HepG2 (cell line): Measurements from ENCODE around the gene PSKH1. TPM values are rescaled to one million over a fixed set of nuclear protein-coding genes. Genes with fewer than 3 reads are reported as not detected.

Experiments used
- BRCA1 ChIP-seq: sonication (generic); formaldehyde crosslinking; IDR thresholded peaks from 2 replicates; pipeline ENCODE4 v1.4.0; 2020; ENCODE audit warnings: missing genetic modification reagents
- HDAC6 ChIP-seq: fragments of 200-600 bp; sonication (generic); IDR thresholded peaks from 2 replicates; pipeline ENCODE4 v1.7.0; 2017; ENCODE audit warnings: mild to moderate bottlenecking, antibody characterized with exemption, low read length, low read depth
- HNF4G ChIP-seq, 2 experiments: sonication (generic) in 1 of 2; formaldehyde crosslinking in 1 of 2; IDR thresholded peaks; 2 replicates each; pipeline versions ENCODE4 v1.4.0 to v1.6.1; 2011 to 2020; ENCODE audit warnings: borderline replicate concordance in 2 of 2, low read depth in 2 of 2, mild to moderate bottlenecking in 2 of 2, low read length in 1 of 2, missing genetic modification reagents in 1 of 2, moderate library complexity in 1 of 2
- REL ChIP-seq: sonication (generic); formaldehyde crosslinking; conservative IDR thresholded peaks from 2 replicates; pipeline ENCODE4 v1.8.0; 2022; ENCODE audit warnings: mild to moderate bottlenecking, missing genetic modification reagents, moderate library complexity
- SMAD1 ChIP-seq: sonication (generic); formaldehyde crosslinking; IDR thresholded peaks from 2 replicates; pipeline ENCODE4 v1.4.0; 2020; ENCODE audit warnings: missing genetic modification reagents, low read depth, mild to moderate bottlenecking, borderline replicate concordance
- SMC3 ChIP-seq: IDR thresholded peaks from 2 replicates; pipeline ENCODE4 v1.6.1; 2011; ENCODE audit warnings: low read length, improper control_type of control experiment
- TAF15 ChIP-seq: fragments of 200-400 bp; formaldehyde crosslinking; IDR thresholded peaks from one replicate; pipeline ENCODE4 v1.6.1; 2018; ENCODE audit warnings: mild to moderate bottlenecking, low read depth, low read length; ENCODE audit not compliant: poor library complexity, severe bottlenecking
- ZFP62 ChIP-seq: sonication (generic); formaldehyde crosslinking; IDR thresholded peaks from 2 replicates; pipeline ENCODE4 v1.4.0; 2020; ENCODE audit warnings: missing genetic modification reagents
- ZKSCAN8 ChIP-seq: IDR thresholded peaks from 2 replicates; pipeline ENCODE4 v1.6.1; 2016; ENCODE audit warnings: borderline replicate concordance, missing genetic modification reagents, missing compliant biosample characterization
- ZNF207 ChIP-seq: fragments of 450-650 bp; IDR thresholded peaks from 2 replicates; pipeline ENCODE4 v1.6.1; 2016; ENCODE audit warnings: antibody characterized with exemption, borderline replicate concordance
- ZNF263 ChIP-seq: sonication (generic); formaldehyde crosslinking; IDR thresholded peaks from 2 replicates; pipeline ENCODE4 v1.4.0; 2020; ENCODE audit warnings: missing genetic modification reagents
- ZNF331 ChIP-seq: sonication (generic); formaldehyde crosslinking; IDR thresholded peaks from 2 replicates; pipeline ENCODE4 v1.4.0; 2020; ENCODE audit warnings: missing genetic modification reagents
- ZNF34 ChIP-seq: sonication (generic); formaldehyde crosslinking; IDR thresholded peaks from 2 replicates; pipeline ENCODE4 v1.4.0; 2020; ENCODE audit warnings: mild to moderate bottlenecking, missing genetic modification reagents, borderline replicate concordance
- ZNF883 ChIP-seq: sonication (generic); formaldehyde crosslinking; IDR thresholded peaks from 2 replicates; pipeline ENCODE4 v1.5.1; 2020; ENCODE audit warnings: mild to moderate bottlenecking, missing genetic modification reagents; ENCODE audit errors: not compliant biosample characterization
- polyA plus RNA-seq, 8 experiments: library from polyadenylated mRNA; depleted of rRNA in 3 of 8; stranded (reverse) in 7 of 8; unstranded in 1 of 8; fragments of >200 nt; fragmentation: Illumina TruSeq in 4 of 8; extraction: Trizol in 4 of 8; gene quantifications; 2 replicates each; pipeline versions ENCODE4 v1.2.1 to v1.2.3, GENCODE V29; 2011 to 2016; ENCODE audit warnings: low read depth in 4 of 8, missing spikeins in 1 of 8, mixed read lengths in 1 of 8; ENCODE audit not compliant: insufficient read depth in 1 of 8
- total RNA-seq, 5 experiments: library from RNA; depleted of rRNA; stranded (reverse); fragments of >200 nt; fragmentation: Illumina TruSeq; extraction: Trizol; gene quantifications; 2 replicates each; pipeline ENCODE4 v1.2.3, GENCODE V29; 2016; ENCODE audit warnings: low read depth in 1 of 5
- TF ChIP-seq, protein P1 (sequence below): sonication (generic); formaldehyde crosslinking; IDR thresholded peaks from 2 replicates; pipeline ENCODE4 v1.4.0; 2020; ENCODE audit warnings: mild to moderate bottlenecking, low read depth, missing genetic modification reagents
- TF ChIP-seq, protein P2 (sequence below): sonication (generic); formaldehyde crosslinking; IDR thresholded peaks from 2 replicates; pipeline ENCODE4 v1.4.0; 2020; ENCODE audit warnings: mild to moderate bottlenecking, missing genetic modification reagents
- TF ChIP-seq, protein P3 (sequence below): sonication (generic); formaldehyde crosslinking; IDR thresholded peaks from 2 replicates; pipeline ENCODE4 v1.8.0; 2022; ENCODE audit warnings: mild to moderate bottlenecking, missing genetic modification reagents; ENCODE audit not compliant: insufficient replicate concordance

PSKH1 gene
- total and polyA plus RNA-seq, 2 of the 13 experiments (the other 11 are each of a cell fraction or from before 2014, with no cell fraction given), result 8.4 to 19.1 TPM

DNA sequence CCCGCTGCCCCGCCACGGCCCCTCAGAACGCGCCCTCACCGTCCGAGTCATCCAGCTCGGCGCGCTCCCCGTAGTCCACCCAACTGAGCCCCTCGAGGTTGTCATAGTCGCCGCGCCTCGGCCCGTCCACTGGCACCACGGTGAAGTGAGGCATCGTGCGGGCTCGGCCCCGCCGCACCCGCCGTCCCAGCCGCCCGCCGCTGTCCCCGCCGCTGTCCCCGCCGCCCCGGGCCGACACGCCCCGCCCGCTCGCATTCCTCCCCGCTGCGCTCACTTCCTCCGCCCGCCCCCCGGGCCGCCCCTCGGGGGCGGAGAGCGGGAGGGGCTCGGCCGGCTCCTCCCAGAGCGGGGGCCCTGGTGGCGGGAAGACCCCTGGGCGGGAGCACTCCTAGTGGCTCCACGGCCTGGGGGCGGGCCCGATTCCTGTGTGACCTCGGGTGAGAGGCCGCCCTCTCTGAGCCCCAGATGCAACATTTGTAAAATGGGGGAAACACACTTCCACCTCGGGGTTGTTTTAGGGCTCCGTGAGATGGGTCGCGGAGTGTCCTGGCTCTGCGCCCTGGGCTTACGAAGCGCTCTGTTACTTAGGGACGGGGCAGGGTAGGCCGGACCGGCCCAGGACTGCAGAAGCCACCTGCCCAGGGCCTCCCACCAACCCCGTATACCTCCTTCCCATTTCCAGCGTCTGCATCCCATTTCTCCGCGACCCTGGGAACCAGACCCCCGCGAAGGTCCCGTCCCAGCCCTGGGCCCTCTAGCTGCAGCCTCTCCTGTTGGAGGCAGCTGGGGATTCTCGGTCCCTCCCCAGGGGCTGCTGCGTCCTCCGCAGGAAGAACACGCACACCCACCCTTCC is 75.6 kb downstream of the PSKH1 start, which contains the start of gene SLC12A4 (continued):
- TF ChIP-seq, protein P1, sequence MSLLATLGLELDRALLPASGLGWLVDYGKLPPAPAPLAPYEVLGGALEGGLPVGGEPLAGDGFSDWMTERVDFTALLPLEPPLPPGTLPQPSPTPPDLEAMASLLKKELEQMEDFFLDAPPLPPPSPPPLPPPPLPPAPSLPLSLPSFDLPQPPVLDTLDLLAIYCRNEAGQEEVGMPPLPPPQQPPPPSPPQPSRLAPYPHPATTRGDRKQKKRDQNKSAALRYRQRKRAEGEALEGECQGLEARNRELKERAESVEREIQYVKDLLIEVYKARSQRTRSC (CRISPR knock-in tag), result no peak
- TF ChIP-seq, protein P2, sequence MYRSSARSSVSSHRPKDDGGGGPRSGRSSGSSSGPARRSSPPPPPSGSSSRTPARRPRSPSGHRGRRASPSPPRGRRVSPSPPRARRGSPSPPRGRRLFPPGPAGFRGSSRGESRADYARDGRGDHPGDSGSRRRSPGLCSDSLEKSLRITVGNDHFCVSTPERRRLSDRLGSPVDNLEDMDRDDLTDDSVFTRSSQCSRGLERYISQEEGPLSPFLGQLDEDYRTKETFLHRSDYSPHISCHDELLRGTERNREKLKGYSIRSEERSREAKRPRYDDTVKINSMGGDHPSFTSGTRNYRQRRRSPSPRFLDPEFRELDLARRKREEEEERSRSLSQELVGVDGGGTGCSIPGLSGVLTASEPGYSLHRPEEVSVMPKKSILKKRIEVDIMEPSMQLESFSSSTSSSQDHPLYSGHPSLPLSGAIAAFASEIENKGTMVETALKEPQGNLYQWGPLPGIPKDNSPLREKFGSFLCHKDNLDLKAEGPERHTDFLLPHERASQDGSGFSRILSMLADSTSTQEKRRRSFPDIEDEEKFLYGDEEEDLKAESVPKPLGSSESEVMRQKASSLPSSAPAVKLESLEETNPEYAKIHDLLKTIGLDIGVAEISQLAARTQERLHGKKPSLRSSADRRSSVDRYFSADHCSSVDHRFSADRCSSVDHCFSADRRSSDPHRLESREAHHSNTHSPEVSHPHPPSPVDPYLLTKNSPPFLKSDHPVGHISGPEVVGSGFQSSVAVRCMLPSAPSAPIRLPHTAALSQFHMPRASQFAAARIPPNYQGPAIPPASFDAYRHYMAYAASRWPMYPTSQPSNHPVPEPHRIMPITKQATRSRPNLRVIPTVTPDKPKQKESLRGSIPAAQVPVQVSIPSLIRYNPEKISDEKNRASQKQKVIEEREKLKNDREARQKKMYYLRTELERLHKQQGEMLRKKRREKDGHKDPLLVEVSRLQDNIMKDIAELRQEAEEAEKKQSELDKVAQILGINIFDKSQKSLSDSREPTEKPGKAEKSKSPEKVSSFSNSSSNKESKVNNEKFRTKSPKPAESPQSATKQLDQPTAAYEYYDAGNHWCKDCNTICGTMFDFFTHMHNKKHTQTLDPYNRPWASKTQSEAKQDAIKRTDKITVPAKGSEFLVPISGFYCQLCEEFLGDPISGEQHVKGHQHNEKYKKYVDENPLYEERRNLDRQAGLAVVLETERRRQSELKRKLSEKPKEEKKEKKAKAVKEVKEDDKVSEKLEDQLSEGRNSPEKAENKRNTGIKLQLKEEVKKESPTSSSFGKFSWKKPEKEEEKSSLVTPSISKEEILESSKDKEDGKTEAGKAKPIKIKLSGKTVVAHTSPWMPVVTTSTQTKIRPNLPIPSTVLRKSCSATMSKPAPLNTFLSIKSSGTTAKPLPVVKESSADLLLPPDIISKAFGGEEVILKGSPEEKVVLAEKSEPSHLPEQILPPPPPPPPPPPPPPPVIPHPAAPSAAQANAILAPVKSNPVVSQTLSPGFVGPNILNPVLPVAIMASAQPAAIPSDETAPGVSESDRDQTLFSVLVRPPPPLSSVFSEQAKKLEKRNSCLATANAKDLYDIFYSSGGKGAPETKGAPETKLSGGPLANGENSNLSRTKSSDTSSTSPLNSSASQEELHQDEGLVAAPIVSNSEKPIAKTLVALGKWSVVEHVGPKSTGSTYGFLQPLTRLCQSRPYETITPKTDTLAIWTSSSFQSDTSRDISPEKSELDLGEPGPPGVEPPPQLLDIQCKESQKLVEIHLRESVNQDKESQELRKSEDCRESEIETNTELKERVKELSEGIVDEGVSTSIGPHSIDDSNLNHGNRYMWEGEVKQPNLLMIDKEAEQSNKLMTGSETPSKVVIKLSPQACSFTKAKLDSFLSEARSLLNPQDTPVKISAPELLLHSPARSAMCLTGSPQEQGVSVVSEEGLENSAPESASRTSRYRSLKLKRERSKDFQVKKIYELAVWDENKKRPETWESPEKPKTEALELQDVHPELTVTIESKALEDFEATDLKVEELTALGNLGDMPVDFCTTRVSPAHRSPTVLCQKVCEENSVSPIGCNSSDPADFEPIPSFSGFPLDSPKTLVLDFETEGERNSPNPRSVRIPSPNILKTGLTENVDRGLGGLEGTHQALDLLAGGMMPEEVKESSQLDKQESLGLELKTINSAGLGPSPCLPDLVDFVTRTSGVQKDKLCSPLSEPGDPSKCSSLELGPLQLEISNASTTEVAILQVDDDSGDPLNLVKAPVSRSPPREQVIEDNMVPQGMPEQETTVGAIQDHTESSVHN, result 0 out of 2 replicates have a peak, but pooled peaks have one; percentile 62
- peak; percentile 23 for TF ChIP-seq TAF15
- TF ChIP-seq ZFP62, result no peak
- TF ChIP-seq SMAD1 (CRISPR knock-in tag), result 0 out of 2 replicates have a peak, but pooled peaks have one; percentile 86
- no peak; the same call in 1 of the 2 replicates for TF ChIP-seq ZNF331 (CRISPR knock-in tag)
- TF ChIP-seq REL, result 0 out of 2 replicates have a peak, but pooled peaks have one; percentile 26
- TF ChIP-seq HNF4G (IDR thresholded peaks at IDR 0.05; ENCODE audit: borderline replicate concordance, low read depth, low read length), result no peak
- no peak; the same call in 1 of the 2 replicates for TF ChIP-seq HNF4G (CRISPR knock-in tag; IDR thresholded peaks at IDR 0.05; ENCODE audit: borderline replicate concordance, low read depth)
- 0 out of 2 replicates have a peak, but pooled peaks have one; percentile 55 for TF ChIP-seq ZNF34 (CRISPR knock-in tag)
- peak; percentile 82 for TF ChIP-seq ZNF883 (CRISPR knock-in tag)
- no peak for TF ChIP-seq ZNF207
- no peak for TF ChIP-seq HDAC6
- peak; percentile 100 for TF ChIP-seq ZNF263 (CRISPR knock-in tag)
- no peak; the same call in 1 of the 2 replicates for TF ChIP-seq BRCA1
- TF ChIP-seq ZKSCAN8, result peak; percentile 61; the same call in 1 of the 2 replicates
- no peak for TF ChIP-seq SMC3
- TF ChIP-seq, protein P3, sequence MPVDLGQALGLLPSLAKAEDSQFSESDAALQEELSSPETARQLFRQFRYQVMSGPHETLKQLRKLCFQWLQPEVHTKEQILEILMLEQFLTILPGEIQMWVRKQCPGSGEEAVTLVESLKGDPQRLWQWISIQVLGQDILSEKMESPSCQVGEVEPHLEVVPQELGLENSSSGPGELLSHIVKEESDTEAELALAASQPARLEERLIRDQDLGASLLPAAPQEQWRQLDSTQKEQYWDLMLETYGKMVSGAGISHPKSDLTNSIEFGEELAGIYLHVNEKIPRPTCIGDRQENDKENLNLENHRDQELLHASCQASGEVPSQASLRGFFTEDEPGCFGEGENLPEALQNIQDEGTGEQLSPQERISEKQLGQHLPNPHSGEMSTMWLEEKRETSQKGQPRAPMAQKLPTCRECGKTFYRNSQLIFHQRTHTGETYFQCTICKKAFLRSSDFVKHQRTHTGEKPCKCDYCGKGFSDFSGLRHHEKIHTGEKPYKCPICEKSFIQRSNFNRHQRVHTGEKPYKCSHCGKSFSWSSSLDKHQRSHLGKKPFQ, result peak; percentile 86
